GM19467 (cell line): ENCODE measurements around the gene AGBL5.

Experiments
- ATAC-seq: cut with Tn5 transposase; IDR thresholded peaks from one replicate; pipeline ENCODE4 v1.9.1; 2021; ENCODE audit warnings: mild to moderate bottlenecking, moderate library complexity; ENCODE audit not compliant: unreplicated experiment

Gene AGBL5

DNA sequence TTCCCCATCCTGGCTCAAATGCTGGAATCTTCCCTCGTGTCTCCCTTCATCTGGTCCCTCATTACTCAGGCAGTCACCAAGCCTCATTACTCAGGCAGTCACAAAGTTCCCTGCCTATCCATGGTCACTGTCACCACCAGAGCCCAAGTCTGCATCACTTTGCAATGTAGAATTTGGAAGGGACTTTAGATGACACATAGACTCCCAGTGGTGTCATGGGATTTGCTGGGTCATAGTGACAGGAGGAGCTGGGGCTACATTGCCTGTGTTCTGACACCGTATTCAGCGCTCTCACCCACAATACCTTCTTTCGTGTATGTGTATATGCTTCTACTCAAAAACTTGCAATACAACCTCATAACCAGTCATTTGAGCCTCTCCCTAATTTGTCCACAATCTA lies 24.9 kb downstream of the AGBL5 start:
- ATAC-seq = no peak

DNA sequence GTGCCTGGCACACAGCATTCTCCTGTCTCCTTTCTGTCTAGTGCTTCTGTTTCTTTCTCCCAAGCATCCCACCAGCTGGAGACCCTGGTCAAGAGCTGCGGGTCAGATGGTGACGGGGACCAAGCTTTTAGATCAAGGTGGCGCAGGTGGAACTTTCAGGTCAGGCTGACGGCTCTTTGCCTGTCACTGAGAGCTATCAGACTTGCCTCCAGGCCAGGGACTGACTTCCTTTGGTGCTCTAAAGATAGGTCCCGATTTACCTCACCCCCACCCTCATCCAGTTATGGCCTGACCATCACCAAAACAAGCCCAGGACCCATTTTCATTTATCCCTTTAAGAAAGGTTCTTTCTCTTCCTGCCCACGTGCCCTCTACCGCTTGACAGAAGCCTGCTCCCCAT lies 25.8 kb downstream of the AGBL5 start:
- no peak for ATAC-seq

DNA sequence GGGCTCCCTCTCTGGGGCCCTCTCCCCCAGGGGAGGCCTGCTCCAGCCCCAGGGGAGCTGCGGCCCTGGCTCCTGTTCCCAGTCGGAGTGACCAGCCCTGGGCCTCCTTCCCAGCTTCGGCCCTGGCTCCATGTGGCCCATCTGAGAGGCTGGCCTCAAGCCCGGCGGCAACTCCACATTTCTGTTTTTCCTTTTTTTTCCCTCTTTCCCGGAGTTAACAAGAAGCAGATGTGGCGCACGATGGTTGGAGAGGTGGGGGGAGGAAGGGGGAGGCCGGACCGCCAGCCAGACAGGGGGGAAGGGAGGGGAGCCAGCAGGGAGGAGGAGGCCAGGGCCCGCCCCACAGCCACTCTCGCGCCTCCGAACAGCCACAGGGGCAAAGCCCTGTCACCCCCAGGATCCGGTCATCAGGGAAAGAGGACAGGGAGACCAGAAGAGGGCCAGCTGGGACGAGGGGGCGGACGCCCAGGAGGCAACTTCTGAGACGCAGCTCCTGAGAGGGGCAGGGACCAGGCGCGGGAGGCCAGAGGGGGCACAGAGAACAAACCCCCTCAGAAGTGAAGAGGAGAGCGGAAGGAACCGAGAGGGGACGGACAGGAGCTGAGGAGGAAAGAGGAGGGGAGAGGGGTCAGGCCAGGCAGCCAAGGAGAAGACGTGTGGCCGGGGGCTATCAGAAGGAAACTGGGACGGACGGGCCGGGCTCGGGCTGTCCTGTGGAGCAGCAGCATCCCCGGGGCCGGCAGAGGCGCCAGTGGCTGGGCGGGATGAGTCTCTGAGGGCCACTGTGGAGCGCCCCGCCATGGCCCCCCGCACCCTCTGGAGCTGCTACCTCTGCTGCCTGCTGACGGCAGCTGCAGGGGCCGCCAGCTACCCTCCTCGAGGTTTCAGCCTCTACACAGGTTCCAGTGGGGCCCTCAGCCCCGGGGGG lies 27.1 kb downstream of the AGBL5 start, which contains the start of gene EMILIN1:
TSS of gene EMILIN1 (plus strand) at position 349 of the 928 bp plus-strand sequence. CDS start at position 800, 451 bp downstream.
- no peak for ATAC-seq

DNA sequence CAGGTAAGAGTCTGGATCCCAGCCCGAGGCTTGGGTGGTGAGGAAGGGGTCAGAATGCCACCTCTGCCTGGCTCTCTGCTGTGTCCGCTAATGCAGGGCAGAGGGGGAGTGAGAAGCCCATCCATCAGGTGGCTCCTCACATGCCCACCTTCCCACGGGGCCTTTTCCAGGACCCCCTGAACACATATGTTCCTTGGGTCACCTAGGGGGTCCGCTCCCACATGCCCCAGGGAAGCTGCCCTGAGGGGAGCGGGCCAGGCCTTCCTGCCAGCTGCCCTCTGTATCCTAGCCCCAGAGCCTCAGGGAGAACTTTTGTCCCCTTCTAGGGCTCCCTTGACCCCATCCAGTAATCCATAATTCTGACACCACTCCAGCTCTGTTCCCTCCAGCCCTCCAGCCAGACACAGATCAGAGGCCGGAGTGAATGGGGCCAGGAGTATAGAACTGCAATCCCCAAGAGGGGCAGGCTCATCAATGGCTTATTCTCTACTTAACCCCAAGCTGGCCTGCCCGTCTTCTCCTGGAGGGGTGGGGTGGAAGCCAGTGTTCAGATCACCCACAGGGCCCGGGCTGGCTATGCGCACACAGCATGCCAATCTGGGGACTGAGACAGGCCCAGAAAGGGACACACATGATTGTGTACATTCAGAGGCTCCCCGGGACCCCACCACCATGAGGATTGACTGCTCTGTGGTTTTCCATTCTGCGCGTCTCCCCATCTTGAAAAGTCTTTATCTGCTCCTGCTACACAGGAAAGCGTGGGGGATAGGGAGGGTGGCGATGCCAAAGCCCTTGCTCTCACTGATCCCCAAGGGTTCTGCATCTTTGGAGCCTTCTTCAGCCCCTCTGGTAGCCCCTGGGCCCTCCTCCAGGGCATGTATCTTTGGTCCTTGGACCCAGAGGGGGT lies 28.0 kb downstream of the AGBL5 start:
- ATAC-seq = no peak

DNA sequence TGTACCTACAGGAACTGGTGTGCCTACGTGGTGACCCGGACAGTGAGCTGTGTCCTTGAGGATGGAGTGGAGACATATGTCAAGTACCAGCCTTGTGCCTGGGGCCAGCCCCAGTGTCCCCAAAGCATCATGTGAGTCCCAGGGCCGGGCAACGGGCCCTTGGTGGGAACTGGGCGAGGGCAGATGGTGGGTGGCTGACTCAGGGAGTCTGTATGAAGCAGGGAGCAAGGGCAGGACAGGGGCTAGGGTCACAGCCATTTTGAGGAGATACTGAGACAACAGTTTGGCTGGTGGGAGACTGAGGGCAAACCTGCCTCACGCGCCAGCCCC lies 28.6 kb downstream of the AGBL5 start:
- ATAC-seq = no peak

DNA sequence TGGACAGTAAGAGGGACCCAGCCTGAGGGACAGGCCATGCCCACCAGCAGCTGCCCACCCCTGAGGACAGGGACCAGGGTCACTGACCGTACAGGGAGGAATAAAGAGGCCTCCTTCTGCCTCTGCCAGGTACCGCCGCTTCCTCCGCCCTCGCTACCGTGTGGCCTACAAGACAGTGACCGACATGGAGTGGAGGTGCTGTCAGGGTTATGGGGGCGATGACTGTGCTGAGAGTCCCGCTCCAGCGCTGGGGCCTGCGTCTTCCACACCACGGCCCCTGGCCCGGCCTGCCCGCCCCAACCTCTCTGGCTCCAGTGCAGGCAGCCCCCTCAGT lies 29.1 kb downstream of the AGBL5 start:
- no peak for ATAC-seq

DNA sequence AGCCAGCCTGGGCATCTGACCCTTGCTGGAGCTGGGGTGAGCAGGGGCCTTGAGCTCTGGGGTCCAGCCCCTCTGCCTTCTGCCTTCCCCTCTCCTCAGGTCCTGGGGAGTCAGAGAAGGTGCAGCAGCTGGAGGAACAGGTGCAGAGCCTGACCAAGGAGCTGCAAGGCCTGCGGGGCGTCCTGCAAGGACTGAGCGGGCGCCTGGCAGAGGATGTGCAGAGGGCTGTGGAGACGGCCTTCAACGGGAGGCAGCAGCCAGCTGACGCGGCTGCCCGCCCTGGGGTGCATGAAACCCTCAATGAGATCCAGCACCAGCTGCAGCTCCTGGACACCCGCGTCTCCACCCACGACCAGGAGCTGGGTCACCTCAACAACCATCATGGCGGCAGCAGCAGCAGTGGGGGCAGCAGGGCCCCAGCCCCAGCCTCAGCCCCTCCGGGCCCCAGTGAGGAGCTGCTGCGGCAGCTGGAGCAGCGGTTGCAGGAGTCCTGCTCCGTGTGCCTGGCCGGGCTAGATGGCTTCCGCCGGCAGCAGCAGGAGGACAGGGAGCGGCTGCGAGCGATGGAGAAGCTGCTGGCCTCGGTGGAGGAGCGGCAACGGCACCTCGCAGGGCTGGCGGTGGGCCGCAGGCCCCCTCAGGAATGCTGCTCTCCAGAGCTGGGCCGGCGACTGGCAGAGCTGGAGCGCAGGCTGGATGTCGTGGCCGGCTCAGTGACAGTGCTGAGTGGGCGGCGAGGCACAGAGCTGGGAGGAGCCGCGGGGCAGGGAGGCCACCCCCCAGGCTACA lies 30.7 kb downstream of the AGBL5 start:
- no peak for ATAC-seq

DNA sequence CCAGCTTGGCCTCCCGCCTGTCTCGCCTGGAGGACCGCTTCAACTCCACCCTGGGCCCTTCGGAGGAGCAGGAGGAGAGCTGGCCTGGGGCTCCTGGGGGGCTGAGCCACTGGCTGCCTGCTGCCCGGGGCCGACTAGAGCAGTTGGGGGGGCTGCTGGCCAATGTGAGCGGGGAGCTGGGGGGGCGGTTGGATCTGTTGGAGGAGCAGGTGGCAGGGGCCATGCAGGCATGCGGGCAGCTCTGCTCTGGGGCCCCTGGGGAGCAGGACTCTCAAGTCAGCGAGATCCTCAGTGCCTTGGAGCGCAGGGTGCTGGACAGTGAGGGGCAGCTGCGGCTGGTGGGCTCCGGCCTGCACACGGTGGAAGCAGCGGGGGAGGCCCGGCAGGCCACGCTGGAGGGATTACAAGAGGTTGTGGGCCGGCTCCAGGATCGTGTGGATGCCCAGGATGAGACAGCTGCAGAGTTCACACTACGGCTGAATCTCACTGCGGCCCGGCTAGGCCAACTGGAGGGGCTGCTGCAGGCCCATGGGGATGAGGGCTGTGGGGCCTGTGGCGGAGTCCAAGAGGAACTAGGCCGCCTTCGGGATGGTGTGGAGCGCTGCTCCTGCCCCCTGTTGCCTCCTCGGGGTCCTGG lies 31.4 kb downstream of the AGBL5 start:
- no peak for ATAC-seq

DNA sequence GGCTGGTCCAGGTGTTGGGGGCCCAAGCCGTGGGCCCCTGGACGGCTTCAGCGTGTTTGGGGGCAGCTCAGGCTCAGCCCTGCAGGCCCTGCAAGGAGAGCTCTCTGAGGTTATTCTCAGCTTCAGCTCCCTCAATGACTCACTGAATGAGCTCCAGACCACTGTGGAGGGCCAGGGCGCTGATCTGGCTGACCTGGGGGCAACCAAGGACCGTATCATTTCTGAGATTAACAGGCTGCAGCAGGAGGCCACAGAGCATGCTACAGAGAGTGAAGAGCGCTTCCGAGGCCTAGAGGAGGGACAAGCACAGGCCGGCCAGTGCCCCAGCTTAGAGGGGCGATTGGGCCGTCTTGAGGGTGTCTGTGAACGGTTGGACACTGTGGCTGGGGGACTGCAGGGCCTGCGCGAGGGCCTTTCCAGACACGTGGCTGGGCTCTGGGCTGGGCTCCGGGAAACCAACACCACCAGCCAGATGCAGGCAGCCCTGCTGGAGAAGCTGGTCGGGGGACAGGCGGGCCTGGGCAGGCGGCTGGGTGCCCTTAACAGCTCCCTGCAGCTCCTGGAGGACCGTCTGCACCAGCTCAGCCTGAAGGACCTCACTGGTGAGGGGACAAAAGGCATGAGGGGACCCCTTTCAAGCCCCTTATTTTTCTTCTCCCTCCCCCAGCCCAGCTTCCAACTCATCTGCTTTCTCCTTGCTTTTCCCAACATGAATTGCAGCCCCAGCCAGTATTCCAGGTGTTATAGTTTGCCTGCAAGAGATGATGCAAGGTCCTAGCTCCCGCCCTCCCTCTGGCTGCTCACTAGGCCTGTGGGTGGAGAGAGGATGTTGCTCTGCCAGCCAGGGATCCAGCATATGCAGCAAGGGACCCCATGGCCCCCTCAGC lies 32.2 kb downstream of the AGBL5 start:
- no peak for ATAC-seq

DNA sequence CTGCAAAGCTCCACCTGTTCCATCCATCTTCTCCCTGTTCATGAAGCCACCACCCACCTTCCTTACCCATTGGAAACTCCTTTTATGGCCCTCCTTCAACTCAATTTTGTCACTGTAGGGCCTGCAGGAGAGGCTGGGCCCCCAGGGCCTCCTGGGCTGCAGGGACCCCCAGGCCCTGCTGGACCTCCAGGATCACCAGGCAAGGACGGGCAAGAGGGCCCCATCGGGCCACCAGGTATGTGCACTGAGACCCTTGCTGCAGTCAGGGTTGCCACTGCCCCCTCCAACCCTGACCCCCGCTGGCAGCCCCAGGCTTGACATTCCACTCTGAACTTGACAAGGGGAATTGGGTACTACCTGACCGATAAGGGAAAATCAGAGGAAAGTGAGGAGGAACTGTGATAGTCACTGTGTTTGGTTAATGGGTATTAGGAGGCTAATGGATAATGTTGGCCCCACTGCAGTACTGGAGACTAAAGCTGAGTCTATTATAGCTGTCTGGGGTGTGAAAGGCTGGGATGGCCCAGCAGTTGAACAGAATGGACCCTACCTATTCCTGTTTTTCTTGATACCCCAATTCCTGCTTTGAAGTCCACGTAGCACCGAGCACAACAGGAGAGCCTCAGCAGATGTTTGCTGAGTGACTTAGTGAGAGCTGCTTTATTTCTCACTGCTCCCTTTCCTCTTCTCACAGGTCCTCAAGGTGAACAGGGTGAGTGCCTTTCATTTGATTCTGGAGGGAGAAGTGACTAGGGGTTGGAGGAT lies 33.0 kb downstream of the AGBL5 start:
- ATAC-seq = no peak

DNA sequence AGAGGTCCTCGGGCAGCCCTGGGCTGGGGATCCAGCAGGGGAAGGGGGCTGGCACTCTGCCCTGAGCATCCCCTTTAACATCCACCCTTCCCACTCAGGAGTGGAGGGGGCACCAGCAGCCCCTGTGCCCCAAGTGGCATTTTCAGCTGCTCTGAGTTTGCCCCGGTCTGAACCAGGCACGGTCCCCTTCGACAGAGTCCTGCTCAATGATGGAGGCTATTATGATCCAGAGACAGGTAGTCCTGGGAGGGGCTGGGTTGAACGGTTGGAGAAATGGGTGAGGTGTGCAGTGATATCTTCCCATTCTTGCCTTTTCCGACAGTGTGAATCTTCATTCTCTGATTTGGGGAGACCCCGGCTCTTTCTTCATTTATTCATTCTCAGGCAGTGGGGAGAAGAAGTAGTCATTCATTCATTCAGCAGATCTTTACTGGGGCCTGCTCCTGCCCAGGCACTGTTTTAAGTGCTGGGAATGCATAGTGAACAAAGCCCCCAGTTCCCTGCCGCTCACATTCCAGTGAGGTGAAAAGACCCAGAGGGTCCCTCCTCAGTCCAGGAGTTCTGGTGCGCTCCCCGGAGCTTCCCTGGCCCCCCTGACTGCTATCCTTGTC lies 33.7 kb downstream of the AGBL5 start:
- ATAC-seq = no peak

DNA sequence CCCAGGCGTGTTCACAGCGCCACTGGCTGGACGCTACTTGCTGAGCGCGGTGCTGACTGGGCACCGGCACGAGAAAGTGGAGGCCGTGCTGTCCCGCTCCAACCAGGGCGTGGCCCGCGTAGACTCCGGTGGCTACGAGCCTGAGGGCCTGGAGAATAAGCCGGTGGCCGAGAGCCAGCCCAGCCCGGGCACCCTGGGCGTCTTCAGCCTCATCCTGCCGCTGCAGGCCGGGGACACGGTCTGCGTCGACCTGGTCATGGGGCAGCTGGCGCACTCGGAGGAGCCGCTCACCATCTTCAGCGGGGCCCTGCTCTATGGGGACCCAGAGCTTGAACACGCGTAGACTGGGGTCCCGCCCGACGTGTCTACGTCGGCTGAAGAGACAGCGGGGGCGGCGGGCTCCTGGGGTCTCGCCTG lies 34.2 kb downstream of the AGBL5 start:
- ATAC-seq = peak; percentile 9

DNA sequence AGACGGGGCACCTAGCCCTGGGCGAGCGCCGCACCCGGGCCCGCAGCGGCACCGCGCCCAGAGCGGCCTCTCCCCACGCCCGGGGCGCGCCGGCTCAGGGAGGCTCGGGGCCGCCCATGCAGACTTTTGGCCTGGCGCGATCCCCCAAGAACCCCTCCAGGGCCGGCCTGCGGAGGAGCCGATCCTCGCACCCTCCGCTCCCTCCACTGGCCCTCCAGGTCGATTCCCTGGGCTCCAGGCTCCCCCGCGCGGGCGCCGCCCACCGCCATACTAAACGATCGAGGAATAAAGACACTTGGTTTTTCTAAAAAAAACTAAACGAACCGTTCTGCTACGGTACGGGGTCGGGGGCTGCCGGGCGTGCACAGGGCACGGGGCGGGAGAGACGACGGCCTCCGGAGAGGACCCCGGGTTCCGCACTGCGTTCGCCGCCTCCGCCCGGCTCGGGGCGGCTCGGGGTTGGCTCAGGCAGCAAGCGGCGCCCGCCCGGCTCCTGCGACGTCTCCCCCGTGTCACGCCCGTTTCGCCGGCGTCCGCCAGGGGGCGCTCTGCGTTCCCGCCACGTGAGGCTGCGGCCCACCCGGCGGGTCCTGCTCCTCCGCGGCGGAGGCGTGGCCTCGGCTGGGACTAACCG lies 34.7 kb downstream of the AGBL5 start:
- ATAC-seq = peak; percentile 64

DNA sequence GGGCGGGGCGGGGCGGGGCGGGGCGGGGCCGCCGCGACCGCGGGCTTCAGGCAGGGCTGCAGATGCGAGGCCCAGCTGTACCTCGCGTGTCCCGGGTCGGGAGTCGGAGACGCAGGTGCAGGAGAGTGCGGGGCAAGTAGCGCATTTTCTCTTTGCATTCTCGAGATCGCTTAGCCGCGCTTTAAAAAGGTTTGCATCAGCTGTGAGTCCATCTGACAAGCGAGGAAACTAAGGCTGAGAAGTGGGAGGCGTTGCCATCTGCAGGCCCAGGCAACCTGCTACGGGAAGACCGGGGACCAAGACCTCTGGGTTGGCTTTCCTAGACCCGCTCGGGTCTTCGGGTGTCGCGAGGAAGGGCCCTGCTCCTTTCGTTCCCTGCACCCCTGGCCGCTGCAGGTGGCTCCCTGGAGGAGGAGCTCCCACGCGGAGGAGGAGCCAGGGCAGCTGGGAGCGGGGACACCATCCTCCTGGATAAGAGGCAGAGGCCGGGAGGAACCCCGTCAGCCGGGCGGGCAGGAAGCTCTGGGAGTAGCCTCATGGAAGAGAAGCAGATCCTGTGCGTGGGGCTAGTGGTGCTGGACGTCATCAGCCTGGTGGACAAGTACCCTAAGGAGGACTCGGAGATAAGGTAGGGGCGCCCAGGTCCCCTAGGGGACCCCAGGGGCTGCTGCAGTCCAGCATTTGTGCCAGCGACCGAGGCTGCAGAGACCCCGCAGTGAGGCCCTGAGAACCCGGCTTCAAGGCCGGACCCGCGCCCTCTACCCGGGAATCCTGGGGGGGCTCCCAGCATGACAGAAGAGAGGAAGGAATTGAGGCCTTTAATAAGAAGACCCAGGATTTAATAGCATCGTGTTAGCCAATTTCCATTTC lies 35.5 kb downstream of the AGBL5 start, which contains the start of gene KHK:
TSS of gene KHK (plus strand) at position 49 of the 870 bp plus-strand sequence. CDS start at position 537, 488 bp downstream.
- ATAC-seq = no peak

DNA sequence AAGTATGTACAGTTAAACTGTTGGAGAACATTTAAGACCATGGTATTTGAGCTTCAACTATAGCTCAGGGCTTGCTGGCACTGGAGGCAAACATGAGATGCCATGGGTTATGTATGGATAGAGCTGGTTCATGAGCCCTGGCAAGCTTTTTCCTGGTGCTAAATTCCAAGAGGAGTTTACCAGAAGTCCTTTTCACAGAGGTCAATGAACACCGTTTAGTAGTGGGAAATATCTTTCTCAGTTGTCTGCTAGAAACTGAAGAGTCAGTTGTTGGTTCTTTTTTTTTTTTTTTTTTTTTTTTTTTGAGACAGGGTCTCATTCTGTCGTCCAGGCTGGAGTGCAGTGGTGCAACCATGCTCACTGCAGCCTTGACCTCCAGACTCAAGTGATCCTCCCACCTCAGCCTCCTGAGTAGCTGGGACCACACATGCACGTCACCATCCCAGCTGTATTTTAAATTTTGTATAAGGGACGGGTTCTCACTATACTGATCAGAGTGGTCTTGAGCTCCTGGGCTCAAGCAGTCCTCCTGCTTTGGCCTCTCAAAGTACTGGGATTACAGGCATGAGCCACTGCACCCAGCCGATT lies 36.4 kb downstream of the AGBL5 start:
- no peak for ATAC-seq

DNA sequence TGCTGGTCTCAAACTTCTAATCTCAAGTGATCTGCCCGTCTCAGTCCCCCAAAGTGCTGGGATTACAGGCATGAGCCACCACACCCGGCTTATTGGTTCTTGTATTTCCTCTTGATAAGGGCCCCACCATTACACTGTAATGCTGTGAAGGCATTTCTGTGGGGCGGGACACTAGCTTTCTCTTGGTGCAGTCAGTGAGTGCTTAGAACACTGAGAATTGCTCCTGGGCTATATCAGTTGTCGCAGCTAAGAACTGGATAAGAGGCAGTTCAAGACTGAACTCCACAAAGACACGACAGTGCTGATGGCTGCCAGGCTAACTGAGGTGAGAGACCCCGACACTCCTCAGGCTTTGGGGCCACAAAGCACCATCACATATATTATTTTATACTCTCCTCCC lies 37.2 kb downstream of the AGBL5 start:
- ATAC-seq = no peak
